NCI-H345 treated with DMSO at 0.1 percent for 48 hours (cell line): ENCODE data around the gene COL11A2.

Source experiments
- DNase-seq: peaks from one replicate; lab custom pipeline; 2025; ENCODE audit not compliant: unreplicated experiment; lab: John Stamatoyannopoulos, UW

The COL11A2 gene

DNA sequence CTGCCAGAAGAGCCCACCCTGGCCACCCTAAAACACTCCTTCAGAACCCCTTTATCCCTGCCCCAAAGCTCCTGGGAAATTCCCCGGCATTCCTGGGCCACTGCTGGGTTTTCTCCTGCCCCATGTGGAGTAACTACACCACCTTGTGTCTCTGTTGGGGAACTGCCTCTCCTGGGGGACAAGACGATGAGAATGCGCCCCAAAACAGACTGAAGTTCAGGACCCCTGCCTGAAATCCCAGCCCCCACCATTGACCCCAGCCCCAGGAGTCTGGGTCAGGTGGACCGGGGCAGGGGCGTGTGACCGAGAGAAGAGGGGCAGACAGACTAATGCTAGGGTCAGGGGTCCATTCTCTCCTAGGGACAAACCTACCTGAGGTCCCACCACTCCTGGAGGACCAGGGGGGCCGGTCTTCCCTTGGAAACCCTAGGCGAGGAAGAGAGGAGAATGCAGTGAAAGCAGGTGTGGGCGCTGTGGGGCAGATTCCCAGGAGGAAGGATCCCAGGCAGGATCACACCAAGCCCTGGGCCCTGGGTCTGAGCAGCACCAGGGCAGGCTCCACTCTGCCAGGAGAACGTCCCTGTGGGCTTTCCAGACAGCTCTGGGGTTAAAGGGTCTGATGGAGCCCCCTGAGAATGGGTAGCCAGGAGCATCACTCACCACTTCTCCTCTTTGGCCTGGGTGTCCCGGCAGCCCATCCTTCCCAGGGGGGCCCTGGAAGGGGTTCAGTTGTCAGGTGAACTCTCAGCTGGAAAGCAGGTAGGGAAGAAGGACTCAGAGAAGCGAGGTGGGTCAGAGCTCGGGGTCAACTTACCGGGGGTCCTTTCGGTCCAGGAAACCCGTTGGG lies 19.4 kb downstream of the COL11A2 start:
- no peak for DNase-seq

GRCh38 chr6:33171880-33172687 lies 20.2 kb downstream of the COL11A2 start:
- no peak for DNase-seq

- DNase-seq, result no peak
Observed at GRCh38 chr6:33171016-33171879, 21.0 kb downstream of the COL11A2 start.

DNA sequence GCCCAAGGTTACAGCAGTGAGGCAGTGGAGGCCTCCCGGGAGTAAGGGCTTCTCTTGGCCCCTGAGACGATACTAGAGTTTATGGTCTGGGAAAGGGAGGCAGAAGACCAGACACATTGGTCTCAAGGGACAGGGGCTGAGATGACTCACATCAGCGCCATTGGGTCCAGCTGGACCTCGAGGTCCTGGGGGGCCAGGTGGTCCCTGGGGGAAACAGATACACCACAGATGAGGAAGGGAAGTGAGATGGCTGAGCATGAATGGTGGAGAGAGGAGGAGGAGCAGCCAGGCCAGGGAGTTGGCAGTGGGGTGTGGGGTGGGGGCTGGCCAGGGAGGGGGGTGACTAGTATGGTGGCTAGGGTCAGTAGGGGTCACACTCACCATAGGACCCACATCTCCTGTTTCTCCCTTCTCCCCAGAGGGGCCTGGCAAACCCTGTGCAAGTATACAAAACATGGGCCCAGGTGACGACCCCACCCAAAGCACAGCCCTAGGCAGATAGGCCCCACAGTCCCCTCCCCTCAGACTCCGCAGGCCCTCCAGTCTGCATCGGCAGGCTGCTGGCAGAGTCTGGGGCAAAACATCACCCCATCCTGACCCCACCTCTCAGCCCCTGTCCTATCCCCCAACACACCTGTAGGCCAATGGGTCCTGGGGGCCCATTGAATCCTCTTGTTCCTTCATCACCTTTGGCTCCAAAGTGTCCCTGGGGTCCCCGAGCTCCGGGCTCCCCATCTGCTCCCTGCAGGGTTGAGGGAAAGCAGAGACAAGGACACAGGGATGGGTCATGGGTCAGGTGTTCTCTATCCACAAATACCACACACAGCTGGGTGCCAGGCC lies 21.9 kb downstream of the COL11A2 start:
- DNase-seq, result no peak

- no peak for DNase-seq
Observed at GRCh38 chr6:33169291-33170175, 22.7 kb downstream of the COL11A2 start.

- no peak for DNase-seq
Observed at GRCh38 chr6:33168639-33169038, 23.6 kb downstream of the COL11A2 start.

- DNase-seq, result no peak
Observed at GRCh38 chr6:33168284-33168601, 24.0 kb downstream of the COL11A2 start.

DNA sequence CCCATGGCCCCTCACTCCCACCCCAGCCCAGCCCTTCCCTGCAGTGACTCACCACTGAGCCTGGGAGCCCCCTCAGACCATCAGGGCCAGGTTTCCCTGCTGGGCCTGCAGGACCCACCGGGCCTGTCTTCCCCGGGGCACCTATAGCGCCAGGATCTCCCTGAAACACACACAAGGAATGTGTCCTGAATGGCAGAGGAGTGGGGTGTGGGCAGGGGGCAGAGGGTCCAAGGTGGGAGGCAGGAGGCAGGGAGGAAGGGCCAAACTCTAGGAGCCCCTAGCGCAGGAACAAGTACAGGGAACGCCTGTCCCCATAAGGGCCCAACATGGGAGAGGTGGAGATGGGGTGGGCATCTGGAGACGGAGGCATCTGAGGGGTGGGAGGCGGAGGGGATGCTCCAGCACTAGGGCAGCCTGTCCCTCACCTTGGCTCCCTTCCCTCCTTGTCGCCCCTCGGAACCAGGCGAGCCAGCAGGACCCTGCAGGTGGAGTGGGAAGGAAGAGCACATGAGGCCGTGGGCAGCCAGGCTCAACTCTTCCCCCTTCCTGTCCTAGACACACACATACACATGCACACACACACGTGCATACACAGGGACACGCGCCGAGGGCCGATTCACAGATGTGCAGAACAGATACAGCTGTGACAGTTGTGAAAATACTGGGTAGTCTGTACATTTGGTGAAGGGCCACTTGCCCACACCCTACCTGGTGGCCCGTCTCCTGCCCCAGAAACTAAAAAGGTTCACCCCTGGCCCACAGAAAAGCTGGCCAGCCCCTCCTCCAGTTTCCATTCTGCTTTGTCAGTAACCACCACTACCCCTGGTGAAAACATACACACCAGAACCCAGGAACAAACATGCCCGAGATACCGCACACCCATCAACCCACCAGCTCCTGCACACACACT lies 24.6 kb downstream of the COL11A2 start:
- DNase-seq, result no peak

GRCh38 chr6:33166811-33167210 lies 25.5 kb downstream of the COL11A2 start:
- DNase-seq, result no peak

GRCh38 chr6:33166363-33166762 lies 25.9 kb downstream of the COL11A2 start:
- no peak for DNase-seq

DNA sequence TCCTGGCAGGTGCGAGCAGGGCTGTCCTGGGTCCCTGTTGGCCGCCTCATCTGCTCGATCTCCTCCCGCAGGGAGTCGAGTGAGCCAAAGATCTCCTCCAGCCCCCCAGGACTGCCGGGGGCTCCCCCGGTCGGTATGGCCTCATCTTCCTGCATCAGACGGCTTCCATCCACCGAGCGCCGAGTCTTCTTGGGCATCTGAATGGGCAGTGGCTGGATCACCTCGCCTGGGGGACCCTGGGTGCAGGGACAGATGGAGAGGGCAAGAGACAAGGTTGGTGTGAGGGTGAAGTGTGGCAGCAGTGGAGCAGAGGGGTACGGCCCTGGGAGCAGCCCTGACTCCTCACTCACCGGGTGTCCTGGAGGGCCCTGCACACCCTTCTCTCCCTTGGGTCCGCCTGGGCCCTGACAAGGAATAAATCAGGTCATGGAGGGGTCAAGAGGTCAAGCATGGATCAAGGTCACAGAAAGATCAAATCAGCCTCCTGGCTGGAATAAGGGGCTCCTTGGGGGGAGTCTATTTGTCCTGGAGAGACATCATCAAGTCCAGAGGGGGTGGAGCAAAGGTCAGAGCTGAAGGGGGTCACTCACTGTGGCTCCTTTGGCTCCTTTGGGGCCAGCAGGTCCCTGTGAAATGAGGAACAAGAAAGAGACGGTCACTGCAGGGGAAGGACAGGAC lies 26.5 kb downstream of the COL11A2 start:
- no peak for DNase-seq

DNA sequence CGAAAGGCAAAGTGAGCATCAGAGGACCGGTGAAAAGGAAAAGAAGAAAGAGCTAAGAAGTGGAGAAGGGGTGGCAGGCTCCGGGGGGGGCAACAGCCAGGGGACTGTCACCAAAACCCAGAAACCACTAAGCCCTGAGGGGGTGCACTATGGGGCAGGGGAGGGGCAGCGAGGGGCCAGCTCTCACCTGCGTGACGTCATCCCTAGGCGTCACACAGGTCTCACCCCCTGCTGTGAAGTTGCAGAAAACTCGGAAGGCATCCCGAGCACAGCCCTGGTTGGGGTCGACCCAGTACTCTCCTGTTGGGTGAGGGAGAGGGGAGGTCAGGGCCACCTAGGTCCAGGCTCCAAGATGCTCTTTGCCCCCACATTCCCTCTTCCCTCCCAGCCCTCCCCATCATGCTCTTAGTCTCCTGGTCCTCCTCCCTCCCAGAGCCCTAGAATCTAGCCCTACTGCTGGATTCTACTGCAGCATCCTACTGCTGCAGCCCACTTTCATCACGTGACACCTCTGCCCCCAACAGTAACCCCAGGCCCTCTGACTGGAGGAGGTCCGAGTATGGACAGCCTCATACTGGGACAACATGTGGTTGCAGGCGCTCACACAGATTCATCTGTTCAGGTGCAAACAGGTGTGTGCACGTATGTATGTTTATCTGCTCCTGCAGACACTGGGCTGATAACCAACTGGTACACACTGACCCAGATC lies 27.4 kb downstream of the COL11A2 start:
- DNase-seq, result no peak

GRCh38 chr6:33164176-33164575 lies 28.1 kb downstream of the COL11A2 start:
- DNase-seq, result no peak

DNA sequence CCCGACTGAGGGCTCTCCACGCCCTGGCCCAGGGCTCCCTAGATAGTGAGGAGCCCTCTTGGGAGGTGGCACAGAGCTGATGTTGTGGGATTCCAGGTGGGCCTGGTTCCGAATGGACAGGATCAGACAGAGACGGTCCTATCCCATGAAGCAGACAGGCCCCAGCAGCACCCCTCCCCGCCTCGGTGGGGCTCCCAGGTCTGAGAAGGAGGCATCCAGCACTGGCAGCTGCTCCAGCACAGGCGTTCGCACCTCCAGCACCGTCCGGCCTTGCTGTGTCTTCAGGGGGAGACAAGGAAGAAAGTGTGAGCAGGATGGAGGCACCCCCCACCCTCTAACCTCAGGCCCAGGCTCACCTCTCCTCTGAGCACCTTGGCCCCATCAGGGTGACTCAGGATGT lies 28.7 kb downstream of the COL11A2 start:
- DNase-seq, result no peak

GRCh38 chr6:33161354-33162331 lies 30.6 kb downstream of the COL11A2 start:
- DNase-seq, result peak; percentile 2

- no peak for DNase-seq
Observed at GRCh38 chr6:33160728-33161344, 31.4 kb downstream of the COL11A2 start.
